ENCODE measurements around the gene SHROOM3. TPM values are rescaled to one million over a fixed set of nuclear protein-coding genes. Genes with fewer than 3 reads are reported as not detected.

The SHROOM3 gene
- total RNA-seq, 1 experiment from 2014 or later = 27.6 TPM

GRCh38 chr4:76687746-76688448, 252.9 kb downstream of the SHROOM3 start:
- Mint-ChIP-seq H3K9me3 (no peaks in the 10 kb centered on the region; a peak in 1 of 5 replicates), H3K4me3 (peak overlapping the region in 1 of 2 experiments; percentile 79; a peak in 3 of 5 replicates), H3K36me3 (ENCODE audit: insufficient read depth in 1 of 3, low read depth in 3 of 3) (peaks cover 0 to 6% (median 3%) of the 10 kb centered on the region in 3 experiments; a peak in 1 of 7 replicates), H3K27me3 (ENCODE audit: low read depth) (peaks cover 5% of the 10 kb centered on the region; the same call in 1 of the 2 replicates), H3K27ac (no peak overlapping the region), H3K4me1 (peaks cover 36 to 41% of the 10 kb centered on the region in 2 experiments)
- no peak overlapping the region for H2BK5ac ChIP-seq (ENCODE audit: insufficient read length, low read length)
- no peak overlapping the region for H3K27ac ChIP-seq (ENCODE audit: insufficient read length, low read depth, low read length)
- no CpG with 5 or more reads among the region's 5 CpGs for WGBS (ENCODE audit: extremely low coverage, insufficient read length, low lambda C conversion rate)
- no peak overlapping the region for H2BK20ac ChIP-seq (ENCODE audit: low read depth, low read length, poor library complexity, severe bottlenecking)
- no peak overlapping the region for H2AK5ac ChIP-seq (ENCODE audit: insufficient read length, low read length)
- peaks cover 4% of the 10 kb centered on the region for H3K79me1 ChIP-seq (ENCODE audit: insufficient read depth, low read depth, low read length, poor library complexity, severe bottlenecking)
- peak overlapping the region; percentile 2 for H3K4me2 ChIP-seq (ENCODE audit: insufficient read depth, insufficient read length, low read length)
- no peak overlapping the region for H4K8ac ChIP-seq (replicated peaks; ENCODE audit: insufficient read length, low read depth, low read length)
- no peak overlapping the region for H3K56ac ChIP-seq (ENCODE audit: insufficient read length, low read depth, low read length)
- H3K9me3 ChIP-seq (ENCODE audit: control insufficient read depth, low read depth, low read length) = no peaks in the 10 kb centered on the region
- no peak overlapping the region for H3T11ph ChIP-seq (ENCODE audit: low read length)
- H2BK120ac ChIP-seq (ENCODE audit: low read depth, low read length, poor library complexity, severe bottlenecking) = no peak overlapping the region
- DNase-seq = no peak
- no peaks in the 10 kb centered on the region for H4K20me1 ChIP-seq (ENCODE audit: control insufficient read depth, insufficient read depth, insufficient read length)
- no peak overlapping the region for H2BK12ac ChIP-seq (ENCODE audit: insufficient read length, low read depth, low read length)
- H3K4ac ChIP-seq (ENCODE audit: low read depth, low read length) = no peak overlapping the region
- no peaks in the 10 kb centered on the region; the same call in 1 of the 2 replicates for H3K27me3 ChIP-seq (ENCODE audit: insufficient read depth, low read length)
- TF ChIP-seq CTCF (conservative IDR thresholded peaks at IDR 0.05) = no peak
- H4K91ac ChIP-seq (ENCODE audit: insufficient read length, low read depth, low read length) = no peak overlapping the region
- H3K79me2 ChIP-seq (ENCODE audit: insufficient read depth, low read length) = peaks cover 25% of the 10 kb centered on the region; the same call in 1 of the 2 replicates
- peak overlapping the region; percentile 39; the same call in 1 of the 2 replicates for H3K14ac ChIP-seq (ENCODE audit: insufficient read depth, low read length)
- no peak overlapping the region for H2BK15ac ChIP-seq (ENCODE audit: low read depth, low read length)
- no peak overlapping the region for H2AFZ ChIP-seq (ENCODE audit: low read length)
- H3K9ac ChIP-seq (ENCODE audit: extremely low read depth, insufficient read length, low read length) = no peak overlapping the region
- H3K23me2 ChIP-seq (ENCODE audit: insufficient read length, low read depth, low read length, poor library complexity, severe bottlenecking) = peaks cover 8% of the 10 kb centered on the region
- no peak overlapping the region for H4K5ac ChIP-seq (ENCODE audit: insufficient read length, low read depth, low read length)
- H3K4me1 ChIP-seq (ENCODE audit: insufficient read depth, low read length) = peaks cover 9% of the 10 kb centered on the region
- H3K18ac ChIP-seq (ENCODE audit: insufficient read length, low read depth, low read length) = no peak overlapping the region
- H3K23ac ChIP-seq (ENCODE audit: insufficient read length, low read depth, low read length) = no peak overlapping the region
